NCI-H1048 (cell line): ENCODE data around the gene NFASC.

Experiments
- DNase-seq: peaks from one replicate; lab custom pipeline; 2025; lab: John Stamatoyannopoulos, UW

NFASC gene

DNA sequence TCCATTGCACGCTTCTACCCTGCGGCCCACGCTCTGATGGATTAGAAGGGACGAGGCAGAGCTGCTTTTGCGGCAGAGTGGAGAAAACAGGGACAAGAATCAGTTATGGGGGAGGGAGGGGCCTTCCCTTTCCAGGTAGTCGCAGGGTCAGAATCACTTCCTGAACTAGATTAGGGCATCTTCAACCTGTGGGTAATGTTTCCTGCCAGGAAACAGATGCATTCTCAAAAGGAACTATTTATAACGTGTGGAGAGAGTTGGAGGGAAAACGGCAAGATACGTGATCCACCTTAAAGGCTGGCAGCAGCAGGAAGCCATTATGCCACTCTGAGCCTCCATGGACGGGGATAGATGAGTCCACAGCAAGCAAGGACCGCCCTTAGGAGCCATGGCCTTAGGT is 112.5 kb downstream of the NFASC start:
- no peak for DNase-seq

DNA sequence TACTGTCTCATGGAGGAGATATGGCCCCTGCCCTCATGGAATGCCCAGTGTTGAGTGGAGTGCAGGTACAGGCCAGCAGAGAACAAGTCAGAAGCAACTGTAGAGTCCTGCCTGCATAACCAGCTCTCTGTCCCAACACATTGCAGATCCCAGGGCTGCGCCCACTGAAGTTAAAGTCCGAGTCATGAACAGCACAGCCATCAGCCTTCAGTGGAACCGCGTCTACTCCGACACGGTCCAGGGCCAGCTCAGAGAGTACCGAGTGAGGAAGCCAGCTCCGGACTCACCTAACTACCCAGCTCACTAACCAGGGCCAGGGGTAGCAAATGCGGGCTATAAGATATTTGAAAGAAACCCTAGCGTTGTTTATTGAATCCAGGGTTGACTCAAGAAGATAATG is 113.2 kb downstream of the NFASC start:
- DNase-seq: no peak

DNA sequence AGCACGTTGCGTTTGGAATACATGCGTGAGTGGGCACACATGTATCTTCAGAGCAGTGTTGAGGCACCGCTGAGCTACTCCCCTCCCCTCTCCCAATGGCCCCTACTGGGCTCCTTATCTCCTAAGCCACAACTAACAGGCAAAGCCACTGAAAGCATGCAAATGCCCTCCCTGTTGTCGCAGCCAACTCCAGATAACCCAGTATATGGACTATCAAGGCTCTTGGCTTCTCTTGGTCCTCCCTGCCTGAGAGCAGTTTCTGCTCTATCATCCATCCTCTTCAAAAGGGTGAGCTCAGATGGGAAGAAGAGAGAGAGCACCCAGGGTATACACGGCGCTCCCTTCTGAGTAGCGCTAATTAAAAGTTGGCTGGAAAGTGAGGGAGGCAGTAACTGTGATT is 113.8 kb downstream of the NFASC start:
- no peak for DNase-seq

DNA sequence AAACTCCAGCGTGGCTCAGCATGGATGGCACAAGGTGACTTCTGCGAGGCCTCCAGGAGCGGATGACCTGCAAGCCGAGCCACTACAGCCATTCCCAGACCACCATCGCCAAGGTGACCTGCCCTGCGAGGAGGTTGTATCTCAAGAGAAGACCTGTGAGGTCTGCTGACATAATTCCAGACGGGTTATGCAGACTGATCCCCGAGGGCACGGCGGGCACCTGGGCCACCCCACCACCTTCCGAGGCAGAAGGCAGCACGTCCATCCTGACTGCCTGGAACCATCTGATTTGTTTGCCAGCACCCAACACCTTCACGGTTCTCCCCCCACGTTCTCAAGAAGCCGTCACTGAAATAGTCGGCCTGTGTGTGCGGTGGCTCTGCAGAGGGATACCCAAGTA is 115.5 kb downstream of the NFASC start:
- no peak for DNase-seq

DNA sequence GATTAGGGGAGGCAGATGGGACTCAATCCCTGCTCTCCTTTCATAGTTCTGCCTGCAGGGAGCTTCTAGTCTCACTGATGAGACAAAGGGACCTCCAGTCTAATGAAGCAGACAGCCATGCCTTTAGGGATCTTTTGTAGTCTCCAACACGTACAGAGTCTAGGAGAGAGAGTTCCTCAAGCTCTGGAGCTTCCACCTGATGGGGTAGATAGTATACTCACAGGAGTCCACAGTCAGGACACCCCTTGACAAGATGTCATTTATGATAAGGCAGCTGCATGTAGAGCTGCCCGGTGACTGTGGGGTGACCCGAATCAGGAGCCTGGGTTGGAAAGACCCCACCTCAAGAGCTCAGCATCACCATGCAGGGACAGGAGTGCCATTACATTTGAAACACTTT is 117.0 kb downstream of the NFASC start:
- DNase-seq: no peak

DNA sequence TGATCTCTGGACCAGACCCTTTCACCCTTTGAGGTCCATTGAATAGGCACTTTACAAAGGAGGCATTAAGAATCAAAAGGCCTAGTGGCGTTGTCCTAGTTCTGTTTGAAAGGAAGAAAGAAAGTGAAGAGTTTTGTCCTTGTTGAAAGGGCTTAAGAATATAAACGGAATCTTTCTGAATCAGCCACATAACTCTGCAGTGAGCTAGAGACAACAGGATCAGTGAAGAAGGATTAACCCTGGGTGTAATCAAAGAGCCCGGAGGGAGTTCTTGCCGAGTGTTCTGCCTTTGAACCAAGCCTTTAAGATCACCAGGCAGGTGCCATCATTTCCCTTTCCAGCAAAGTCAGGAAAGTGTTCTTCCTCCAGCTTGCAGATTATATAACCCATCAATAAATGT is 117.5 kb downstream of the NFASC start:
- DNase-seq: no peak

DNA sequence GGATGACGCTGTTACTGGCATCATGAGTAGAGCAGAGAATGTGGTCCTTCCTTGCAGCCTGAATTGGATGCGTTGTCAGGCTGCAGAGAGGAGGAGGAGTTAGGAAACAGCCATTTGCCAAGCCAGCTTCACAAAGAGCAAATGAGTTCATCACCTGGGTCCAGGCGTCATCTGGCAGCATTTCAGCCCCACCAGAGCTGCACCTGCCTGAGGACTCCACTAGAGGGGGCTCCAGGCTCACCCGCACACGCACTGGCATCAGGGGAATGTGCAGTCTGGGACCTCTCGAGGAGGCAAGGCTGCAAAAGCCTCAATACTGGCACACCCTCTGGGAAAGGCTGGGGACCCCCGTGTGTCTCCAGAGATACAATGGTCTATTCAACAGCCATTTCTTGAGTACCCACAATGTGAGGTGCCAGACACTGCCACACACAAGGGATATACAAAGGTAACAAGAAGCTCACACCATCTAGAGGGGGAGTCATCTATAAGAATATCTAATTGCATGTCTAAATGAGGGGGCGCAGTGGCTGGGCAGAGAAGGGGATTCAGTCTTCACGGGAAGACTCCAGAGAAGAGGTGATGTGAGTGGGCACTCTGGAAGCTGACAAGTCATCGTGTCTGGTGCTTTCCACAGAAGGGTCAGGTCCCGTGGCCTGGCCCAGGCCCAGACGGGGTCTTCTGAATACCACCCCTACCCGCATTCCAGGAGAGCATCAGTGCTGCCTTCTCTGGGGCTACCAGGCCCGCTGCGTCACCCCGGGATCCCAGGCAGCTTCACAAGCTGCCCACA is 118.8 kb downstream of the NFASC start:
- peak; percentile 57 for DNase-seq

DNA sequence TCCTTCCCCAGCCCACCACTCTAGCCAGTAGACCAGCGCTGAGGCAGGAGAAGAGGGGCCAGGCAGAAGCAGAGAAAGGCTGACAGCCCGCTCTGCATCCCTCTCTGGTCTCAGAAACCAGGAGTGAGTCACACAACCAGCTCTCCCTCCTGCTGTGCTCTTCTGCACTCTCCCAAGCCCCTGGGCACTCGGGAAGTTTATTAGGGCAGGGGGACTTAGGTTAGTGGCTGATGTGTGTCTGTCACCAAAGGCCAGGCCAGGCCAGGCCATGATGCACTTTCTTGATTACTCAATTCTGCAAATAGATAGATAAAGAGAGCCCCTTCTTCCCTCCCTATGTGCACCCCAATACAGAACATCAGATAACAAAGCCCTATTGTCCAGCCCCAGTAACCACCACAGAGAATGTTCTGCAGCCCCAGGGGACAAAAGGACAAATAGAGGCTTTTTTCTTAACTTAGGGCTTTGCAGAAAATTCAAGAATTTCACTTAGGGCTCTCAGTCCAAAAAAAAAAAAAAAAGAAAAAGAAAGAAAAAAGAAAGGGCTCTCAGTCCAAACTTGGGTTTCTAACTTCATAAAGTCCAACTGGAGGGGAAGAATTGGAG is 119.5 kb downstream of the NFASC start:
- DNase-seq: no peak

DNA sequence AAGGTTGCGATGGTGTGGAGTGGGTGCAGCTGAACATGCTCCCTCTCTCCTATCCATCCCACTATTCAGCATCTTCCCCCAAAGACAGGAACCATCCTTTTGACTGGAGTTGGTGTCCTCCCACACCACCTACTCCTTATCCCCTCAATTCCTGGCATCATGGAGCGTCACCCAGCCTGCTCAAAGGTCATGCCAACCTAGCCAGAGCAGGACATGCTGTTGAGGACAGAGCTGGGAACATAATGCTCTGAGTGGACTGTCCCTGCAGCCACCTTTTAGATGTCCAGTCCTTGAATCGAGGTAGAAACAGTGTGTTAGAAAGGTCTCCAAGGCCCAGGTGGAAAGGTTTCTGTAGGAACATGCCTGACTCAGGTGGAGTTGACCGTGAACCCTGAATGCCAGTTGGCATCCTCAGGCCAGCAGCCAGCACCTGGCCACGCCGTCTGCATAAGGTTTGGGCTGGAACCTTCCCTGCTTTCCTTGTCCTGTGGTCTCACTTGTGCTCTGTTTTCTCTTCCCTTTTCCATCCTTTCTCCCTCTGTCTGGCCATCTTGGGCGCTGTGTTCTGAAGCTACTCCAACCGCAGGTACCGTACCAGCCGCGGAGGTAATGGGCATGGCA is 120.2 kb downstream of the NFASC start:
- no peak for DNase-seq

DNA sequence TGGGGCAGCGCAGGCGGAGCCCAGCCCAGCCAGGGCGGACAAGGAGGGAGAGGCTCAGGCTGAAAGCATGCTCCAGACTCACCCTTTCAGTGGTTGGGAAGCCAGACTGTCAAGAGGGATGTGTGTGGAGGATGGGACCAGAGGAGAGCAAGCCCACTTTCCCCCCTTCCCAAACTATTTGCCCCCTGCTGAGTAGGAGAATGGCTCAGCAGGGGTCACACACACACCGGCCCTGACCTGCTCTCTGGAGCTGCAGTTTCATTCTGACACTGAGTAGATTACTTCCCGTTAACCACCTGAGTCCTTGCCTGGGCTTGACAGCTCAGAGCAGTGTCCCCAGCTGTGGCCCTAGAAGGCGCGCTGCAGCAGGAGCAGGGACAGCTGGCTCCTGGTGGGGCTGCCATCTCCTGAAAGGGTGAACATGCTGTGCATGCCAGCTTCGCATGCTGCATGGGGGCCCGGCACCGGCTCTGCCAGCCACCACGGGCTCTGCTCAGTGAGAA is 120.7 kb downstream of the NFASC start:
- DNase-seq: no peak

DNA sequence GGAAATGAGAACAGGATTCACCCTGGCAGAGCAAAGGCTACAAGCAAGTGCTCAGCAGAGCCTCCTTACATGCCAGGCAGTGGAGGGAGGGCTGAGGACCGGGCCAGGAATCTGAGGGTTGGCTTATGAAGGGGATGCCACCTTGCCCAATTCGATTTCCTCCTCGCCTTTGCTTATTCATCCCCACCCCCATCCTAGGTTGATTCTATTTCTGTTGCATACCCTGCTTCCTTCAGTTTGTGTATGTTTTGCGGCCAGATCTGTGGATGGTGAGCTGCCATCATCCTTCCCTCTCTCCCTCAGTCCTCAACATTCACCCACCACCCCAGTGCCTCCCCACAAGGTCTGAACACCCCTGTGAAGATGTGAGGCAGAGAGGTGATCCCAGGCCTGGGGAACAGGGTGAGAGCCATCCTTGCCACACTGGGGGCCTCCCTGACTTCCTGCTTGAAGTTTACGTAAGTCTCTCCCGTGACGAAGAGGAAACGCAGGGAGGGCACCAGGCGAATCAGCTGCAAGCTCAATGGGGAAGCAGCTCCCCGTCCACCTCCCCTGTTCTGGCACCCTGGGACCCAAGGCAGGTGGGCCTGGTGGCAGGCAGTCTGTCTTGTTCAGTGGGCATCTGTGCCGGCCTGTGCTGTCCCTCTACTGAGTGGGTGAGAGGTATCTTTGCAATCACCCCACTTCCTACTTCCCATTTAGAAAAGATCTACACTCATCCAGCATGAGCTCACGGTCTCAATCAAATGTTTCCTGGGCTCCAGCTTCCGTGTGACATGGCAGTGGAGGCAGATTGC is 121.7 kb downstream of the NFASC start:
- no peak for DNase-seq

DNA sequence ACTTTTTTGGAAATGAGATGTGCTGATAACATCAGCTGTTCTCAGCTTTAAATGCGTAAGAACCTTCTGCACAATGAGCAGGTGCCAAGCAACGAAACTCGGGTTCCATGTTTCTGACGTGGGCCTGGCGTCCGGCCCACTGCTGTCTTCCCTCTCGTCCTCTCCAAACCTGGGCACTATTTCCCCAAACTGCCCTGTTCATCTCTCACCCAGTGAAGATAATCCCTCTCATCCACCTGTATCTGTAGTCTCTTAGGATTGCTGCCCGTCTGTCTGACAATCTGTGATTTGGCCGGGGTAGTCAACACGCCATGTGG is 122.3 kb downstream of the NFASC start:
- DNase-seq: no peak

DNA sequence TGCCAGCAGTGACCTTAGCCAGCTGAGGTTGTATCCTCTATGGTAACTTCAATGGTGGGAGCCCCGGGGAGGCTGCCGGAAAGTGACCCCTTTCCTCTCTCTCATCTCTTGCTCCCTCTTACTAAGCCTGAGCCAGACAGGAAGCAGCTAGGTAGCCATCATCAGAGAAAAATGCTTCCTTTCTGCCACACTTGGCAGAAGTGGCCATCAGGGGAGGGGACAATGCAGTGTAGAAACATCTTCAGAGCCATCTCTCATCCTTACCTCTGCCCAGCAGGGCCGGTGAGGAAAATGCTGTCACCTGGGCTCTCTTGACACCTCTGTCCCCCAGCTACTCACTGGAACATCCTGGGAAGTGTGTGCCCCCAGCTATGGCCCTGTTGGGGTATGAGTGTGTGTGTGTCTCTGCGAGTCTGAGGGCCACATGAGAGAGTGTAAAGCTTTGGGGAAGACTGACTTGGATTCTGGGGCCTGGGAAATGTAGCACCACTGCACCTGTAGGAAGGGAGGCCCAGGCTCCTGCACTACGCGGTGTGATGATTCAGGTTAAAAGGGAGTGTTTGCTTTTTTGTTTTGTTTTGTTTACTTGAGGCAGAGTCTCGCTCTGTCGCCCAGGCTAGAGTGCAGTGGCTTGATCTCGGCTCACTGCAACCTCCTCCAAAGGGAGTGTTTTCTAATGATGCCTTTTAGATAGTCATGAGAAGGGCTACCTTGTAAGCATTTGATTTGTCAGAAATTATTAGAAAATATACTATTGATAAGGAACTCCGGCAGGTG is 123.6 kb downstream of the NFASC start:
- DNase-seq: no peak

DNA sequence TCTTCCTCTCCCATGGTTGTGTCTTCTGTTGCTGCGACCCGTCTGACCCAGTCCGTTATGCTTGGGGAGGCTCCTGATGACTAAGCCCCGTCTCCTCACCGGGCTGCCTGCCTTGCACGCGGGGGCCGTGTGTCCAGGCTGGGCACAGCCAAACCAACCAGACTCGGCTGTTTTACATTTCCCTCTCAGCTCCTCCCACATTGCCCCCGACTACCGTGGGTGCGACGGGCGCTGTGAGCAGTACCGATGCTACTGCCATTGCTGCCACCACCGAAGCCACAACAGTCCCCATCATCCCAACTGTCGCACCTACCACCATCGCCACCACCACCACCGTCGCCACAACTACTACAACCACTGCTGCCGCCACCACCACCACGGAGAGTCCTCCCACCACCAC is 126.3 kb downstream of the NFASC start:
- DNase-seq: no peak

DNA sequence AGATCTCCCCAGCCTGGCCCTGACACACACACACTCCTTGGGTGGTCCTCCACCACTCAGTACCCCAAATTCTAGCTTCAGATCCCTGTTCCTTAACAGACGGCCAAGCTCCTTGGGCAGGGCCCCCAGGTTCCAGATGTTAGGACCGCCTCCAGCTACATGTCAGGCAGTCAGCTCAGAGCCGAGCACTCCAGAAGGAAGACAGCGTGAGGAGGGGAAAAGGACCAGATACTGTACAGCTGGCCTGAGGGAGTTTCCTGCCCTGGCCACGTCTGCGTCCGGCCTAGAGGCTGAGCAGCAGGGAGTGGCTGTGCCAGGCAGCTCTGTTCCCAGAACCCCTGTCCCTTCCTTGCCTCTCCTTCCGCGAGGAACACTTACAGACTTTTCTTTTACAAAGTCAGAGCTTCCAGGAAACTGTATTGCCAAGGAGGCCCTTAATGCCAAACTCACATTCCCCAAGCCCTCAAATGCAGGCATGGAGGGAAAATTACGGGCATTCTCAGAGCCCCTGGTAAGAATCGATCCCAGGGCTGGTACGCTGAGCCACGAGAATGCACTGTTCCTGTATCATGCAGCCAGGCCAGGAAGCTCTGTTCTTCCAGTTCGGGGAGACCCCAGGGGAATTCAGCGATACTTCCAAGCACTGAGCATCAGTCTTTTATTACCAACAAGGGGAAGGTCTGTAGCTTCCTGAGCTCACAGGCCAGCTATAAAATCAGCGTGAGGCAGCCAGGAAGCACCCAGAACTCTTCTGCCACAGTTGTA is 127.1 kb downstream of the NFASC start:
- no peak for DNase-seq

DNA sequence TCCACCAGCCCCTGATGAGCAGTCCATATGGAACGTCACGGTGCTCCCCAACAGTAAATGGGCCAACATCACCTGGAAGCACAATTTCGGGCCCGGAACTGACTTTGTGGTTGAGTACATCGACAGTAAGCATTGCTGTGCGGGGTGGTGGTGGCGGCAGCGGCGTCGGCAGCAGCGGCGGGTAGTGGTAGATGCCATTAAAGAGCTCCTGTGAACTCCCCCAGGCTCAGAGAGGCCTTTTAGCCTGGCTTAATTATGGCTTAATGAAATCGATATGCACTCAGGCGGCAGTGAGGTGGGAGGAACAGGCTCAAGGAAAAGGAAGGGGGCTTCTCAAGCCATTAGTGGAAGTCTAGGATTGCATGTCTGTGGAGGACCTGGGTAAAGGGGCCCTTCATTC is 130.5 kb downstream of the NFASC start:
- DNase-seq: no peak

DNA sequence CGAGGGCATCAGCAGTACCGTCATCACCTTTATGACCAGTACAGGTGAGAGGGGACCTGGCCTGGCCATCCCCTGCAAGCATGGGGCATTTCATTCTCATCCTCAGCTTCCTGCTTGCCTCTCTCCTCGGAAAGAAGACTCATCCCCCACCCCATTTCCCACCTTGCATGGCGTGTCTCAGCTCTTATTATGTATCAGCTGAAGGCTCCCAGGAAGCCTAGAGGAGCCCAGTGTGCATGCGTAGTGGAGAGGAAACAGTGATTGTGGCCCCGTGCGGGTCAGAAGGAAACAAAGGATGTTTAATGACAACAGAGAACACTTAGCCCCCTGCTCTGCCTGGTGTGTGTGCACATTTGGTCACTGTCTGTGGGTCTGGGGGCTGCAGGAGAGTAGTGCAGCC is 132.0 kb downstream of the NFASC start:
- no peak for DNase-seq

DNA sequence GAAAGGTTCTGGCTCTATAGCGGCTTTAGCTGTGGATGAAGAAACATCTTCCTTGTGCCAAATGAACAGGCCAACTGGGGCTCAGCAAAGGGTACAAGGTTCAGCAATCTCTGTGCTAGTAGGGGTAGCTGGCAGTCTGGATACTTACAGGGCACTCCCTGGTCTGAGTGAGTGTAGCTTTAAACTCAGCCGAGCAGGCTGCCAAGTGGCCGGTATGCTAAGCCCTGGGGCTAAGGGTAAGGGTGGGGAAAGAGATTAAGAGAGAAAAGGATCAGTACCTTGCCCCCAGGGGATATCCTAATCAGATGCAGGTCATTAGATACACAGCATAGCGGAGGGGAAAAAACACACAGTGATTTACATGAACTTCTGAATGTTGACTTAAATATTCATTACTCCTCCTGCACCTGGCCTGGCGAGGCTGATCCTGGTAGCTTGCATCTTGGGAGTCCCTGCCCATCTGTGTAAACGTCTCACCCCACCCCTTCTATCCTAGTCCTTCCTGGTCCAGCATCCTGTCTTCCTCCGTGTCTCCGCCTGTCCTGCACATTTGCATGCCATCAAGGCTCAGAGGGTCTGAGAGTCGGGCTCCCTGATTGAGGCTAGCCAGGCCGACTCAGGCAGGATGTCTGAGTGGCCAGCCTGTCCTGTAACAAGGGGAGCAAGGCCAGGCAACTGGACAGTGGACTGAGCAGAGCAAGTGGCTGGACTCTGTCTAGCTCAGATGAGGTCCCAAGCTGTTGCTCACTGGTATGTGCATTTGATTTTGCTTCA is 132.9 kb downstream of the NFASC start:
- no peak for DNase-seq

DNA sequence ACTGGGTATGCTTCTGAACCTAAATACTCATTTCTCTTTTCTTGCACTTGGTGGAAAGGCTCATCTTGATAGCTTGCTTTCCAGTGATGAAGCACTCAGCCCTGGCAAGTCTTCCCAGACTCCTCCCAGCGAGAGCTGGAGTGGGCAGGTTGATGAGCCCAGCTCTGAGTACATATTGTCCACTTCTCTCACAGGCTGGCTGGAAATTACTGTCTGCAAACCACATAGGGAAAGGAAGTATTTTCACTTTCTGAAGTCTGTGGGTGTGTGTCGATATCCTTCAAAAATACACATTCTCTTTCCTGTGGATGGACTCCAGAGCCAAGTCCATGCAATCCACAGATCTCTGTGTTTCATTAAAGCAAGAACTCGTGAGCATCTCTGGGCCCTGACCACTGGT is 133.7 kb downstream of the NFASC start:
- DNase-seq: no peak

DNA sequence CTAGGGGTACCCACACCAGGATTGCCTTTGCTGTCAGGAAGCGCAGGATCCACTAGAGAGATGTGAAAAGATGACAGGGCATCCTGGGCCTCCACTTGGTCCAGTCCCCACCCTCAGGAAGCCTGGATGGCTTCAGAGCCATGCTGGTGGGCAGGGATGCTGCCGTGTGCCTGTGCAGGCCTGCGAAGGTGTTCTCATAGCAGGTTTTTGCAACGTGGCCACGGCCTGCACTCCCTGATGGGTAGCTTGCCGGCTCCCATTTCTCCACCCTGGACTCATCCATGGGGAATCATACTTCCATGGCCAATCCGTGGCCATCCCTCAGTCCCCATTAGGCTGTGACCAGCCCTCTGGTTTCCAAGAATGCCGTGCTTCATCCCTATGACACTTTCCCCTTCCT is 138.2 kb downstream of the NFASC start:
- DNase-seq: no peak
